Stomach (tissue), 4 donors: ENCODE data around the gene ENTPD6.

Experiments
- CTCF ChIP-seq, 7 experiments: fragments of 450-650 bp in 4 of 7; fragments of 200-600 bp in 3 of 7; sonication (generic) in 3 of 7; IDR thresholded peaks; one replicate each; pipeline ENCODE4 v1.5.1; 2016 to 2019; ENCODE audit warnings: antibody characterized with exemption in 7 of 7, control low read depth in 2 of 7, mild to moderate bottlenecking in 1 of 7
- POLR2AphosphoS5 ChIP-seq, 3 donors: sonication (generic); formaldehyde crosslinking; IDR thresholded peaks; one replicate each; pipeline ENCODE4 v1.6.1; 2016; ENCODE audit warnings: antibody characterized with exemption in 3 of 3

- TF ChIP-seq CTCF (IDR thresholded peaks at IDR 0.05): no peak
- TF ChIP-seq POLR2AphosphoS5 (IDR thresholded peaks at IDR 0.05): no peak
Measured at GRCh38 chr20:25242231-25242630, 46.7 kb downstream of the ENTPD6 start.
